ENCODE data around the gene NEUROG3.

NEUROG3 gene, protein sequence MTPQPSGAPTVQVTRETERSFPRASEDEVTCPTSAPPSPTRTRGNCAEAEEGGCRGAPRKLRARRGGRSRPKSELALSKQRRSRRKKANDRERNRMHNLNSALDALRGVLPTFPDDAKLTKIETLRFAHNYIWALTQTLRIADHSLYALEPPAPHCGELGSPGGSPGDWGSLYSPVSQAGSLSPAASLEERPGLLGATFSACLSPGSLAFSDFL

DNA sequence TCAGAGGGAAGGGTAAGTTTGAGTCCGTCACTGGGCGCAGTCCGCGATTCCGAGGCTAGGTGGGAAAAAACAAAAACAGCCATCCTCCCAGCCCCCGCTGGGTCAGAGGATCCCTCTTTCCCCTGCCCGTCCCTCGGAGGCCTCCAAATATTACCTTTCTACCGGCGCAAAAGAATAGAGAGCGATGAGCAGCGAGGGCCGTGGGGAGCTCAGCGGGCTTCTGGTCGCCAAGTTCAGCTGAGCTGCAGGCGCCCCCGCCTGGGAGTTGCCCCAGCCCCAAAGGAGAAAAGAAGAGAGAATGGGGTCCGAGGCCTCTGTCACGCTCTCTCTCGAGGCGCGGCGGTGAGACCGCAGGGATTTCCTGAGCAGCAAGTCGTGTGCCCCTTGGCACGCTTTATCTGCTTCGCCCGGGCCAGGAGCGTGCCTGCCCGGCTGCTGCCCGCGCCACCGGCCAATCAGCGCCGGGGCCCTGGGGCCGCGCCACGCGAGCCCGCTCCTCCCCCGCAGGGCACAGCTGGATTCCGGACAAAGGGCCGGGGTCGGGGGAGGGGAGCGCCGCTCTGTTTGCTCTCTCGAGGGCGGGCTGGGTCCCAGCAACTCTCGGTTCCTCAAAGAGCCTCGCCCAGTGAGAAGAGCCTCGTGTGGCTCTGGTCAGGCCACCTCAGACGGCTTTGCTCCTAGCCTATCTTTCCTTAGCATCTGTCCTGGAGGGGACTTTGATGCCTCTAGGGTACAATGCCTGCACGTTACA lies at the start of gene NEUROG3:
Gene NEUROG3, minus strand, starts transcription at position 367 of the 751 bp plus-strand sequence. CDS start 379 bp downstream, outside the sequence.
- no peak for DNase-seq

DNA sequence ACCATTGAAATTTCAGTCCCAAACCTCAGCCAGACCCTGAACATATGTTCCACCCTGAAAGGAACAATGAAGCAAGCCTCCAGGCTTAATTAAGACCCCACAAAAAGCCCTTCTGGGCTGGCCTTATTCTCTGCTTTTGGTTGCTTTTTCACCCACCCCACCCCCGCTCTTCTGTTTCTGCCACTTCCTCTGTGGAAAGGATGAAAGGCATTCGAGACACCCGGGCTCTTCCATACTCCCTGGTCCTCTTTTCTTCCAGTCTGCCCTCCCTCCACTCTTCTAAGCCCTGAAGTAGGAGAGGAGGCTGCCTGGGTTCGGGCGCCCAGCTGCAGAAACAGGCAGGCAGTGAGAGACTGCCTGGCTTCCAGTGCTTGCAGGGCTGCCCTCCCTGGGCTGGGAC lies 47.4 kb upstream of the NEUROG3 start:
- no peak for DNase-seq

DNA sequence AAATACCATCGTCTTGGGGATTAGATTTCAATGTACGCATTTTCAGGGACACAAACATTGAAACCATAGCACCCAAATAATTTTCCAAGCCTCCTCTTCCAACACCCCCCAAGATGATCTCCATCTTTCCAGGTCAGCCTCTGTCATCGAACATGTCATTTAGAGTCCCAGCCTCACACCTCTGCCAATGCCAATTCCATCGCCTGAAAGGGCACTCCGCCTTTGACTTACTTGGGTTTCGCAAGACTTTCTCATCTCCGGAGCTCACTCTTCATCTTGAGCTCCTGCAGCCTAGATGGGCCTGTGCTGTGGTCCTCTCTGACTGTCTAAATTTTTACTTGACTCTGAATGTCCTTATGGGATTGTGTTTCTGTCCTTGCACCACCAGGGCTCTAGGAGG lies 46.4 kb upstream of the NEUROG3 start:
- DNase-seq: no peak

DNA sequence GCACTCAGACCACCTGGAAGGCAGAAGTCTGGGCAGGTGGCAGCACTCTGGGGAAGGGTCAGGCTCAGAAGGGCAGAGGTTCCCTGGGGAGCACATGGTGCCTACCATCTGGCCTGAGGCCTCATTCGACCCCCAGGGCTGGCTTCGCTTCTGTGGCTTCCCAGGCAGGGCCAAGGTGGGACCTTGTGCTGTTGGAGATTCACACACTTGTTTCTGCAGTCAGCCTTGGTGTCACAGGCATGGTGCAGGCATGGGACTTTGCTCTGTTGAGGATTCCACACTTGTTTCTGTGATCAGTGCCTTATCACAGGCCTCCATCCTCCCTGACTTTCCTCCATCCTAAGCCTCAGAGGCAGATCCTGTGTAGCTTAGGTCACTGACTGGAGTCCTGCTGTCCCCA lies 45.5 kb upstream of the NEUROG3 start:
- no peak for DNase-seq

DNA sequence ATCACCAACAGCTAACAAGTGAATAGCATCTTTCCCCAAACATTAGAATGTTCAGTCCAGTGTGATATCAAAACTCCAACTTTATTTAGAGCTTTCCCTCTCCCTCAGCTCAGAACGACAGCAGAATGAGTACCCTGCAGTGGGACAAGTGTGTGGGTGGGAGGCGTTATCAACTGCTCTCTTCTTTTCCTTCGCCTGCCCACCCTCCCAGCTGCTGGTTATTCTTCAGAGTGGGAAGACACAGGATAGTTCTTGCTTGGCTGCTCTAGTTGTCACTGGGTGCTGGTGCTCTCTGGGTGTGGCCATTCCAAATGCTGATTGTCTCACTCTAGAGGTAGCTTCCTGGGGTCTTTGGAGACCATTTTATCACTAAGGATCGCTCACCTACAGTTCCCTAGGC lies 43.1 kb upstream of the NEUROG3 start:
- DNase-seq: no peak

DNA sequence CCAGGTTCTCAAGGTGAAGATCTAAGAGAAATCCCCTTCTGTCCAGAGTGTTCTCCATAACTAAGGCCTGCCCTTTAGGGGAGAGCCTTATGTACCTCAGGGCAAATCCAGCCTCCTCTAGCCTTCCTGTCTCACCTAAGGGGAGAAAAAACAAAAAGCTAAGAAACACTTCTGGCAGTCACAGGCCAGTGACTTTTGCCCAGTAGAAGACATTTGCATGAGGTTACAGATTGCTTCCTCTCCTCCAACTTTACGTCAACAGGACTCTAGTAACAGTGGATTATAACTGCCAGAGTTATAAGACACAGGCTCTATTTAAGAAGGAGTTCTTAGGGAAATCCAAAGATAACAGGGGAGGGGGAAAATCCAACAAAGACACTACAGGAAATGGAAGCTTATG lies 40.9 kb upstream of the NEUROG3 start:
- DNase-seq: no peak

DNA sequence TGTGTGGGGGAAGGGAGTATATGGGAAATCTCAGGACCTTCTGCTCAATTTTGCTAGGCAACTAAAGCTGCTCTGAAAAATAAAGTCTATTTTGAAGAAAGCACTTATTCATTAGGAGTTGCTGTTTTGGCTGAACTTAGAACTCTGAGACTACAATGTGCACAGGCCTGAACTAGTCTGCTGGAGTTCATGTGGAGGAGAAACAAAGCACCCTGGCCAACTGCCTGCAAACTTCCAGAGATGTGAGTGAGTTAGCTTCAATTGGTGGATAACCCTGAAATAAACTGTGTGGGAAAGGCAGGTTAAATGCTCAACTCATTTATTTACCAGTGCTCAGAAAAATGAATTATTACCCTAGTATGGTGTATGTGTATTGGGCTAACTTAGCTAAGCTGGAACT lies 39.5 kb upstream of the NEUROG3 start:
- no peak for DNase-seq

DNA sequence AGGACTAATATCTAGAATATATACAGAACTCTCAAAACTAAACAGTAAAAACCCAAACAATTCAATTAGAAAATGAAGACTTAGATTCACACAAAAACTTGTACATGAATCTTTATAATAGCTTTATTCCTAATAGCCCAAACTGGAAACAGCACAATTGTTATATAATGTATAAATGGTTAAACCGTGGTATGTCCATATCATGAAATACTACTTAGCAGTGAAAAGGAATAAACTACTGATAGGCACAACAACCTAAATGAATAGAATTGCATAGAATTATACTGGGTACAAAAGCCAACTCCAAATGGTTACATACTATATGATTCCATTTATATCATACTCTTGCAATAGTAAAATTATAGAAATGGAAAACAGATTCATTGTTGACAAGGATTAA lies 35.9 kb upstream of the NEUROG3 start:
- no peak for DNase-seq

DNA sequence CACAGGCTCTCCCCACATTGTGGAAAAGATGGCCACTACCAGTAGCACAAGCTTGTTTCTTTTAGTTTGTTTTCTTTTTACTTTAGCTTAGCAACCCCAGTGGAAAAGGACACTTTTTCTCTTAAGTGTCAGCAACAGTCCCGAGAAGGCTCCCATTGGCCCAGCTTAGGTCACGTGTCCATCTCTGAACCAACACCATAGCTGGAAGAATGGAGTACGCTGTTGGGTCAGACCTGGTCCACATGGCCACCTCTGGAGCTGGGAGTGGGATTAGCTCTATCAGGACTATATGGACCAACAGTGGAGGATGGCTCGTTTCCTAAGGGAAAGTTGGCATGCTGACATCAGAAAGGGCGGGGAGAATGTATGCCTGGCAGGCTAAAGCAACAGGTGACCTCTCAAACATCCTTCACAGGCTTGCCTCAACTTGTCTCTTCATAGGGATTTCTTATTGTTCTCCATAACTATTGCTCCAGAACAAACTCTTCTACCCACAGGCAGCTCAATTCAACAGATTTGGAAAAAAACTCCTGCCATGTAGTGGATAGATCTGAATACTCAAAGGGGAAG lies 27.6 kb upstream of the NEUROG3 start:
- no peak for DNase-seq

DNA sequence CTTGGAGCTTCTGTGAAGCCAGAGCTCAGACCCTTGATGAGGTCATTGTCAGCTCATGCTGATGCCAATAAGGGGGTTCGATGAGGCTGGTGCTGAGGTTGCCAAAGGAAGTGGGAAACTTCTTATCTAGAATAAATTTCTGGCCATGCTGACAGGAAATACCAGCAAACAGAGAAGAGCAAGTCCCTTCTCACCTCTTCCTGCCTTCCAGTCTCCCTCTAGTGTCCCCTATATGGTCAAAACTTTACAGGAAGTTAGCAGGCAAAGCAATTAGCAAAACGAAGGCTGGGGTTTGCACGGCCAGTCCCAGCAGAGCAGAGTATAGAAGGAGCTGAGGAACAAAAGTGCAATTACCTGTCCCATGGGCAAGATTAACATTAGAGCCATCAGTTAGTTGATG lies 15.1 kb upstream of the NEUROG3 start:
- DNase-seq: no peak

DNA sequence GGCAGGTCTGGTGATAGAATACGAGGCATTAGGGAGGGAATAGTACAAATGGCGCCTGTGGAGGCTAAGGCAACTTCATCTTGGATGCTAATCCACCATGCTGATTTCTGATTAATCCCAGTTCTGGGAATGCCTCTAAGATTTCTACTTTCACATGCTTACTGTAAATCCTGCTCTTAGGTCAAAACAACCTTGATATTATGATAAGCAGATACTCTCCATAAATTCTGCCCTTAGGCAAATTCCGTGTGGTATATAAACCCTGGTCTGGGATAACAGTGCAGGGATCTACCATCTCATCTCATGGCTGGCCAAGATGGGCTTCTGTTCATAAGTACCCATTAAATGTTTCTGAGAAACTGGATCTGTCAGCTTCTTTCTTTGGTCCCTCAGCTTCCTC lies 11.4 kb upstream of the NEUROG3 start:
- DNase-seq: no peak

DNA sequence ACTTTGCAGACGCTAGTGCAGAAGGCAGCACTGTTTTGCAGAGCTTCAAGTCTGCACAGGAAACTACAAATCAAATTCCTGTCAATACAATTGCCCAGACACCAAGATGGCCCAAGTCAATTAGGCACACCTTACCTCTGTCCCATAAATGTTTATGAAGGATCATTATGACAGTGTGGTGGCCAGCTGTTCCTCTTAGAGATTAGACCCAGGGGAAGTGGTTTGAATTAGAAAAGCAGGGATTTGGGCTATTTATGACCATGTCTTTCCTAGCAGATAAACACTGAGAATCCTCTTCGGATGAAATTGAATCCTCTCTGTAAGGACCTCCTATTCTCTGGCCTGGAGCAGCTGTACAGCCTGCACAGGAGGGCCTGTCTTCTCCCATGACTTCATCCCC lies 9.9 kb upstream of the NEUROG3 start:
- no peak for DNase-seq

DNA sequence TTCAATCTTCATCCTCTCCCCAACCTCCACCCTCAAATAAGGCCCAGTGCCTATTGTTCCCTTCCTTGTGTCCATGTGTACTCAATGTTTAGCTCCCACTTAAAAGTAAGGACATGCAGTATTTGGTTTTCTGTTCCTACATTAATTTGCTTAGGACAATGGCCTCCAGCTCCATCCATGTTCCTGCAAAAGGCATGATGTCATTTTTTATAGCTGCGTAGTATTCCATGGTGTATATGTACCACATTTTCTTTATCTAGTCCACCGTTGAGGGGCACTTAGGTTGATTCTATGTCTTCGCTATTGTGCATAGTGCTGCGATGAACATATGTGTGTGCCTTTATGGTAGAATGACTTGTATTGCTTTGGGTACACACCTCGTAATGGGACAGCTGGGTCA lies 7.2 kb upstream of the NEUROG3 start:
- no peak for DNase-seq

DNA sequence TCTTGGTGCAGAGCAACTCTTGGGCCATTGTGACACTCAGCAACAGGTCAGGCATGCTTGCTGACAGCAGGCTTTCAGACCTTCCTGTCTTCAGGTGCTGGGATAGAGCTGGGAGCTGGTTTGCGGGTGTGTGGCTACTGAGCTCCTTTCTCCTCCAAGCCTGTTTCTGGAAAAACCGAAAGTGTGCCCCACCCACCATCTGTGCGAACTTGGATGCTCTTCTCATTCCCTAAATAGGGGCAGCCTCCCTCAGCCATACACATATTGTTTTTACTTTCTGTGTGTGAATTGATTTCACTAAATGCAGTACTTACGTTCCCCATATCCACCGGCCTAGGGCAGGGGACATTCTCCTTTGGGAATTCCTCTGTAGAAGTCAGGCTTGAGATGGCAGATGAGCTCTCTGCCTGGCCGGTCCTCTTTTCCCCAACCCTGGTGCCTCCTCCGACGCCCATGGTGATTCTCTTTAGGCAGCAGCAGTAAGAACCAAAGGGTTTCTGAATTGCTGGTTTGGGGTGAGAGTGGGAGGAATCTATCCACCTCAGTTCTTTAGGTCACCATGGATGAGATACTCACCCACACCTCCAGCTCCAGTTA lies 6.3 kb upstream of the NEUROG3 start:
- DNase-seq: no peak

DNA sequence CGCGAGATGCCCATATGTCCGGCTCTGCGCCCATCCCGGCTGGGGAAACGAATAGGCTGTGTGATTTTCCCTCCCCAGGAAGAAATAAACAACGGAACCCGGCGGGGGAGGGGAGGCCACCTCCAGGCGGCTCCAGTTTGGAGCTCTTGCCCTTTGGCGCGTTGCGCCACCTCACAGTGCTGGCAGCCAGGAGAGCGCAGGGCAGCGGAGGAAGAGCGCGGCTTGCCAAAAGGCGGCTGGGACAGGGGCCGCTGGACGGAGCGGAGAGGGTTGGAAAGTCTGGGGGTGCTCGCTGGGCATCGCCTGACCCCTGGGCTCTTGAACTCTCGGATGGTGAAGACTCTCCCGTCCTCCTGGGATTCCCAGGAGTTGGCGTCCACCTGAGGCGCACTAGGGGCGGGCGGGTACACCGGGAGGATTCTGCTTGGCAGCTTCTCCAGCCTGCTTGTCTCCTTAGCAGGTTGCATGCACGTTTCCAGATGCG lies 5.3 kb upstream of the NEUROG3 start:
- no peak for DNase-seq

DNA sequence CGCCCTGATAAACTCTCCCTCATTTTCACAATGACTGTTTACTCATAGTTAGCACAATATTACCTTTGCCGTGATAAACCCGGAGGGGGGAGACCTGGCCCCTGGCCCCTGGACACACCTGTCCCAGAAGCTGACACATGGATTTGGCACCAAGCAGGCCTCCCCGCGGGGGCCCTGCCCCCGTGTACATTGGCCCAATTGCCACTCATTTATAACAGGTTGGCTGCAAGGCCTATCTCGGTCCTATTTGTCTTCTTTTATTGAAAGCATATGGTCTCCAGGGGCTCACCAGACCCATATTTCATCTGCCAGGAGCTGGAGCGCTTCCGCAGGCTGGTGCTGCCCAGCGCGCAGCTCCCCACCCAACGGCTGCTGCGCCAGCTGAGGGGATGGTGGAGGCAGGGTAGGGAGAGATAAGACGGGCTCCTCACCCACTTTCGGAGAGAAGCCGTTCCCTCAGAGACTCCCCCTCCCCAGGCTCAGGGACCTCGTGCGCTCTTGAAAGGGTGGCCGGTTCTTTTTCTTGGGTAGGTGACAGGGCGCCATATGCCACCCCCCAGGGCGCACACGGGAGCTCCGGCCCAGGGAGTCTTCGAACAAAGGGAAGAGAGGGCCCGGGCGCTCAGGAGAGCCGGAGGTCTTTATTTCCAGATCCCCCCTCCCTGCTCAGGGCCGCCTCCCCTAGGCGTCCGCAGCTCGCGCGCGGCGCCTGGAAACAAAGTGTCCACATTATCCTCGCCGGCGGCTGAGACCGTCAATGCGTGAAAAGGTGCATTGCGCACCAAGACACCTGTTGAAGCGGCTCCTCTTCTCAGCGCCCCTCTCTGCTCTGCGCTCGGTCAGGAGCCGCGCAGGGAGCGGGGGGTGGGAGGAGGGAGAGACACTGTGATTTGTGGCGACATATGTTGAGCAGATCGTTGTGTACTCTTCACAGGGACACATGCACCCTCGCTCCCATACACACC lies 4.3 kb upstream of the NEUROG3 start:
- DNase-seq: no peak

DNA sequence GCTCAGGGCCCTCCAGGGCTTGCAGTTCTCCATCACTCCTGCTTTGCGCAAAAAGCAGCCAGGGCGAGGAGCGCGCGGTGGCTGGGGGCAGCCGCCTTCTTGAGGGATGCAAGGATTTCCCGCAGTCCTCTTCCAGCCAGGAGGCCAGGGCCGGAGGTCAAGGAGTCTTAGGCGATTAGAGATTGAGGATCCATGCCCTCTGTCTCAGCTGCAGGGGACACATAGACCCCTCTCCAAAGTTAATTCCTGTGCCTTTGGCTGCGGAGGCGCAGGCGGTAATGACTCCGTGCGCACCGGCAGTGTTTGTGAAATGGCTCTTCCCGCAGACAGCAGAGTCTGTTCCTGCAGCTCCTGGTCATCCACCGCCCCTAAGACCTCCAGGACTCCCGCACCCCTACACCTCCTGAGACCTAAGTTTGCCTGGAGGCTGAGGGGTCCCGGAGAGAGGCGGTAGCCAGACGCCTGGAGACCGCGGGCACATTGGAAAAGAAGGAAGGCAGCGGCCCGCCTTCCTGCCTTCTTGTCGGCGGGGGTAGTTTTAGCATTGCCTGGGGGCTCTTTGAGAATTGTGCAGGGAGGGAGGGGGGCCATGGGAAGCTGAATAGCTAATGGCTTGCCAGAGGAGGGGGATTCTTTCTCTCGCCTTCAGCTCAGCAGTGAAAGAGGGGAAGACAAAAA lies 3.3 kb upstream of the NEUROG3 start:
- DNase-seq: no peak

DNA sequence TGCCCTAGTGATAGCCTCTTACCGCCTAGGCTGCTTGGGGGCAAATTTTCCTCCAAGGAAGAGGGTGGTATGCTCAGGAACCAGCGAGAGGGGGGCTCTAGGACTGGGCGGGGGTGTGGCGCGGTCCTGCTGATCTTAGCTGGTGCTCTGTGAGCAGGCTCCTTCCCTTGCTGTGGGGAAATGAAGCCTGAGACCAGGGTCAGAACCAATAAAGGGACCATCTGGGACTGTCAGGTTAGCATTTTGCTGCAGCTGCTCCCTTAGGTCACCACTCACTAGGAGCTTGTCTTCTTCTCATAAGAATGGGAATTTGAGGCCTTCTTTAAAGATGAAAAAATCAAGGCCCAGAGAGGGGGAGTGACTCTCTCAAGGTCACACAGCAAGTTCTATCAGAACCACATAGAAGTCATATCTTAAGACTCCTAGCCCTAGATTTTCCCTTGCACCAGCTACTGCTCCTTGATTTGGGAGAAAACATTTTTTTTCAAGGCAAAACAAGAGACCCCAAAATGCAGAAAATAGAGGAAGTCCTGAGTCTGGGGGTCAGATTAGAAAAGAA lies 2.0 kb upstream of the NEUROG3 start:
- DNase-seq: no peak

DNA sequence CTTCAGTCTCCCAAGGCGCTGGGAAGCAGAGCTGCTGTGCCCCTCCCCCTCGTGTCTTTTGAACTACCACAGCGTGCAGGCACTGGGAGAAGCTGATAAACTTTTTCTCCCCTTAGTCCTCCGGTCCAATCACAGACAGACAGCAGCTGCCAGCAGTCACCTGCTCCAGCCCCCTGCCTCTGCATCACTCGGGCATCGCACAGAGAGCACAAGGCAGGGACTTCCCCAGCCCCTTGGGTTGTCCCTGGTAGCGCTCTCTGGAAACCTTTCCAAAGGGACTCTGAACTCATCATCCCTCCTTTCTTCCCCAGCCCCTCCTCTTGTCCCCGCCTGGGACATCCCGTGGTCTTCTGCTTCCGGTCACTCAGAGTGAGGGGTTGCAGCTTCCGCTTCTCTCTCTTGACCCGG lies 1.4 kb upstream of the NEUROG3 start:
- no peak for DNase-seq

DNA sequence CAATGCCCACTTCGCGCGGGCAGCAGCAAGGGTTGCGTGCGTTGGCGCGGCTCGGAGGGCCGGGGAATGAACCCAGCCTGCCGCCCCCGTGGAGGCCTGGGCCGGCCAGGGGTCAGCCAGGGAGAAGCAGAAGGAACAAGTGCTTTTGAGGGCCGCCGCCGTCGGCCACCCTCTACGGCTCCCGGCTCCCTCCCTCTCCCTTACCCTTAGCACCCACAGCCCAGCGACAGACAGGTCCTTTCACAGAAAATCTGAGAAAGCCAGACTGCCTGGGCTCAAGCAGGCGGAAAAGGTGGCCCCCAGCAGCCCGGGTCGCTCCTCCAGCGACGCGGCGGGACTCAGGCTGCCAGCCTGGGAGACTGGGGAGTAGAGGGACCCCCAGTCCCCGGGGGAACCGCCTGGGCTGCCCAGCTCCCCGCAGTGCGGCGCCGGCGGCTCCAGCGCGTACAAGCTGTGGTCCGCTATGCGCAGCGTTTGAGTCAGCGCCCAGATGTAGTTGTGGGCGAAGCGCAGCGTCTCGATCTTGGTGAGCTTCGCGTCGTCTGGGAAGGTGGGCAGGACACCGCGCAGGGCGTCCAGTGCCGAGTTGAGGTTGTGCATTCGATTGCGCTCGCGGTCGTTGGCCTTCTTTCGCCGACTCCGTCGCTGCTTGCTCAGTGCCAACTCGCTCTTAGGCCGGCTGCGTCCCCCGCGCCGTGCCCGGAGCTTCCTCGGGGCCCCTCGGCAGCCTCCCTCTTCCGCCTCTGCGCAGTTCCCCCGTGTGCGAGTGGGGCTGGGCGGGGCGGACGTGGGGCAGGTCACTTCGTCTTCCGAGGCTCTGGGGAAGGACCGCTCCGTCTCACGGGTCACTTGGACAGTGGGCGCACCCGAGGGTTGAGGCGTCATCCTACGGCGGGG lies 815 bp downstream of the NEUROG3 start:
- peak; percentile 6 for DNase-seq
